GM12874 (cell line): ENCODE data around the gene SRGAP1.

Experiments
- CTCF ChIP-seq: IDR thresholded peaks from 2 replicates; pipeline ENCODE4 v1.5.1; 2011; ENCODE audit warnings: low read depth, mild to moderate bottlenecking, control low read depth, low read length, moderate library complexity; ENCODE audit not compliant: insufficient read depth

SRGAP1 gene

GRCh38 chr12:63999853-64000252 lies 155.4 kb downstream of the SRGAP1 start:
- TF ChIP-seq CTCF = no peak

GRCh38 chr12:64001439-64001838 lies 156.9 kb downstream of the SRGAP1 start:
- no peak for TF ChIP-seq CTCF

- TF ChIP-seq CTCF = no peak
Observed at GRCh38 chr12:64004641-64005040, 160.1 kb downstream of the SRGAP1 start.

- no peak for TF ChIP-seq CTCF
Observed at GRCh38 chr12:64006211-64006825, 161.8 kb downstream of the SRGAP1 start.

GRCh38 chr12:64007853-64008252 lies 163.4 kb downstream of the SRGAP1 start:
- no peak for TF ChIP-seq CTCF

GRCh38 chr12:64008596-64008995 lies 164.1 kb downstream of the SRGAP1 start:
- no peak for TF ChIP-seq CTCF

- TF ChIP-seq CTCF = no peak
Observed at GRCh38 chr12:64009321-64010068, 165.0 kb downstream of the SRGAP1 start.
